22Rv1 (cell line): Measurements from ENCODE around the gene TMEM63B.

Experiments used
- H3K27ac ChIP-seq: fragments of 450-650 bp; 2 replicates; pipeline ENCODE4 v1.5.1; 2017
- CTCF ChIP-seq: fragments of 450-650 bp; IDR thresholded peaks from 2 replicates; pipeline ENCODE4 v1.5.1; 2017; ENCODE audit warnings: mild to moderate bottlenecking
- ZFX ChIP-seq: fragments of 450-650 bp; IDR thresholded peaks from 2 replicates; pipeline ENCODE4 v1.6.1; 2017; ENCODE audit warnings: antibody characterized with exemption, borderline replicate concordance

The TMEM63B gene

DNA sequence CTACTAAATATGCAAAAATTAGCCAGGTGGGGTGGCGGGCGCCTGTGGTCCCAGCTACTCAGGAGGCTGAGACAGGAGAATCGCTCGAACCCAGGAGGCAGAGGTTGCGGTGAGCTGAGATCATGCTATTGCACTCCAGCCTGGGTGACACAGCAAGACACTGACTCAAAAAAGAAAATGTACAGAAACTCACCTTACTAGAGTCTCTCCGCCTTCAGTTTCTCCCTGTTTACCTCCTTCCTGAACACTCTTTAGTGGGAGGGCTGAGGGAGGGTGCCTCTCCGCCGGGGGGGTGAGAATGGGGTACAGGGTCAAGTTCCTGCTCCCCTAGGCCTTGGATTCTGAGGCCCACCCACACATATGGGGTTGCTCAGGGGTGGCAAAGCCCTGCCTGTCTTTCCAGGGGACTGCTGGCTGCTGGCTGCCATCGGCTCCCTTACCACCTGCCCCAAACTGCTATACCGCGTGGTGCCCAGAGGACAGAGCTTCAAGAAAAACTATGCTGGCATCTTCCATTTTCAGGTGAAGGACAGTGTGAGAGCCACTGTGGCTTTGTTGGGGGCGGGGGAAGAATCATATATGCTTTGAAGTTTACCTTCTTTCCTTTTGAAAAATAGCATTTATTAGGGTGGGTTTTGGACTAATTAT is 44.7 kb downstream of the TMEM63B start:
- no peak overlapping the region for H3K27ac ChIP-seq
- no peak for TF ChIP-seq ZFX
- TF ChIP-seq CTCF, result no peak

- peak; percentile 95 for TF ChIP-seq CTCF
- TF ChIP-seq ZFX, result no peak
- H3K27ac ChIP-seq, result no peak overlapping the region
Observed at GRCh38 chr6:44172731-44173500, 45.6 kb downstream of the TMEM63B start.

GRCh38 chr6:44176130-44176761 is 48.9 kb downstream of the TMEM63B start:
- TF ChIP-seq ZFX (no peak), CTCF (no peak)
- H3K27ac ChIP-seq, result no peak overlapping the region

DNA sequence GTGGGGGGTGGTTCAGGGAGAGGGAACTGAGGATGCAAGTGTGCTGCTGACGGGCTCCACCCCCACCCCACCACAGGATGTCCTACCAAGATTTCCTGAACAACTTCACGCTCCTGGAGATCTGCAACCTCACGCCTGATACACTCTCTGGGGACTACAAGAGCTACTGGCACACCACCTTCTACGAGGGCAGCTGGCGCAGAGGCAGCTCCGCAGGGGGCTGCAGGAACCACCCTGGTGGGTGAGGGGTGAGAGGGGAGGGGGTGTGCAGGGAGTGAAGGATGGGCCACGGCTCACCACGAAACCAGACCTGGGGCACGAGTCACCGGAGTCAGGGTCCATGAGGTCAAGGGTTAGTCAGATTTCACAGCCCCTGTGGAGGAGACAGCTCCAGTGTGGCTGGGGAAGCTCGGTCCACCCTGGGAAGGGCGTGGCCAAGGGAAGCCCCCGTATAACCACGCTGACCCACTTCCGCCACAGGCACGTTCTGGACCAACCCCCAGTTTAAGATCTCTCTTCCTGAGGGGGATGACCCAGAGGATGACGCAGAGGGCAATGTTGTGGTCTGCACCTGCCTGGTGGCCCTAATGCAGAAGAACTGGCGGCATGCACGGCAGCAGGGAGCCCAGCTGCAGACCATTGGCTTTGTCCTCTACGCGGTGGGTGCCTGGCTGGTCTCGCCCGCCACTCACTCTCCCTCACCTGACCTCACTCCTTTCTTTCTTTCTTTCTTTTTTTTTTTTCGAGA is 49.6 kb downstream of the TMEM63B start:
- TF ChIP-seq ZFX (no peak), CTCF (no peak)
- no peak overlapping the region for H3K27ac ChIP-seq

DNA sequence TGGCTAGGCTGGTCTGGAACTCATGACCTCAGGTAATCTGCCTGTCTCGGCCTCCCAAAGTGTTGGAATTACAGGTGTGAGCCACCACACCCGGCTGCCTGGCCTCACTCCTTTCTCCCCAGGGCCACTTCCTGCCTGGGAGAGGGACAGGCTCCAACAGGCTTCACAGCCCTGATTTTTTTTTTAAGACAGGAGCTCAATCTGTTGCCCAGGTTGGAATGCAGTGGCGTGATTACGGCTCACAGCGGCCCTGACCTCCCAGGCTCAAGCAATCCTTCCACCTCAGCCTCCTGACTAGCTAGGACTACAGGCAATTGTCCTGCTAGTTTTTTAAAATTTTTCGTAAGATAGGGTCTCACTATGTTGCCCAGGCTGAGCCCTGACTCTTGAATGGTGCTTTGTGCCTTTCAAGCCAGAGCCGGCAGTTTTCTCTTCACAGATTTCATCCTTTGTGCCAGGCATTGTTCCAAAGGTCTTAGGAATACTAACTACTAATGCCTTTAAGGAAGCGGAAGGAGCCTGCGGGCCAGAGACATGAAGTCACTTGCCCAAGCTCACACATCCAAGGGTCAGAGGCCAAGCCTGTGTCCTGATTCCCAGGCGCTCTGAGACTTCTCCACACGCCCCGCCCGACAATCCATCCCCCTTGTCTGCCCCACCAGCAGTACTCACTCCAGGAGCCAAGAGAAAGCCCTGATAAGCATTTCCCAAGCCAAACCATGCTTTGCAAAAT is 50.5 kb downstream of the TMEM63B start:
- no peak for TF ChIP-seq CTCF
- no peak for TF ChIP-seq ZFX
- no peak overlapping the region for H3K27ac ChIP-seq

DNA sequence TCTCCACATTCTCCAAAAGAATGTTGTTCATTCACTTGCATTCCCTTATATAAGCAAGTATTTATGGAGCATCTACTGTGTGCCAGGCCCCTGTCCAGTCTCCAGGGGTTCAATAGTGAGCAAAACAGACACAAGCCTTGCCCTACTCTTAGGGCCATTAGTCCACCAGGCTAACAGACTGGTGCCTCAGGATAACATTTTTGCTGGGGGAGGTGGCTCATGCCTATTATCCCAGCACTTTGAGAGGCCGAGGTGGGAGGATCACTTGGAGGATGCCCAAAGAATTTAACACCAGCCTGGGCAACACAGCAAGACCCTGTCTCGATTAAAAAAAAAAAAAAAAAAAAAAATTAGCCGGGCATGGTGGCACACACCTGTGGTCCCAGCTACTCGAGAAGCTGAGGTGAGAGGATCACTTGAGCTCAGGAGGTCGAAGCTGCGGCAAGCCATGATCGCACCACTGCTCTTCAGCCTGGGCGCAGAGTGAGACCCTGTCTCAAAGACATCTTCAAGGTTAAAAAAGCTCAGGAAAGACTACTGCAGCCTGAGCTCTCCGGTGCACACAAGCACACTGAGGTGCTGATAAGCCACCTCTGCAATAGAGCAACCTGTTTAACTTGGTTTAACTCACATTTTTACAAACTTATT is 51.2 kb downstream of the TMEM63B start:
- TF ChIP-seq ZFX, result no peak
- TF ChIP-seq CTCF, result no peak
- no peak overlapping the region for H3K27ac ChIP-seq
